ENCODE data around the gene BET1L. TPM values are rescaled to one million over a fixed set of nuclear protein-coding genes. Genes with fewer than 3 reads are reported as not detected.

Gene BET1L
- total and polyA plus RNA-seq, 4 donors: 7.6 to 32.6 (median 23.4) TPM

DNA sequence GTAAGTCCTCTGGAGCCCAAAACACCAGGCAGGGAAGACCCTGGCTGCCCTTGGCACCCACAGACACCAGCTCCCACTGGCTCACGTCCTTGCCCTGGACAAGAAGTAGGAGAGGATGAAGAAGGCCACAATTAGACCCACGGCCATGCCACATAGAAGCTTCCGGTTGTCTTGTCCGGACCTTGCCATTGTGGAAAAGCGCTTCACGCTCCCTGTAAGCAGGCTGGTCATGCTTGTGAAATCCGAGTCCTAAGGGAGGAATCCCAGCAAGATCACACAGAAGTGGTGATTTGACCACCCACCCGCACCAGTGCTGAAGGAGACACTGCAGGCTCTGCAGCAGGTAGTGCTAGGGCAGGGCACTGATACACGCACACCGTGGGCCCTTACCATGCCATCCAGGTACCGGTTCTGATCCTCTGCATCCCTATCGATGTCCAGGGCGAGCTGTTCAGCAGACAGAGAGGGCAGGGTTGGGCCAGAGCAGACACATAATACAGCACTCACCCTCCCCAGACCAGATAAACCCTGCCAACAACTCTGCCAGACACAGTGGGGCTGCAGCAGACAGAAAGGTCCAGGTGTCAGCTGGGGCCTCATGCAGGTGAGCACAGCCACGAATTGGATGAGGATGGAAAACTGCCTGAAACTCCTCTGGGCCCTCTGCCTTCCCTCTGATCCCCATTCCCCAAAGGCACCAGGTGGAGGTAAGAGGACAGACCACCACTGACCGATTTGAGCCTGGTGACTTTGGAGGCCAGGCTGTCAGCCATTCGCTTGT is 1.8 kb downstream of the BET1L start:
- H3K9ac ChIP-seq (ENCODE audit: low read depth in 1 of 2, low read length in 2 of 2): no peak overlapping the region
- TF ChIP-seq, protein P1, sequence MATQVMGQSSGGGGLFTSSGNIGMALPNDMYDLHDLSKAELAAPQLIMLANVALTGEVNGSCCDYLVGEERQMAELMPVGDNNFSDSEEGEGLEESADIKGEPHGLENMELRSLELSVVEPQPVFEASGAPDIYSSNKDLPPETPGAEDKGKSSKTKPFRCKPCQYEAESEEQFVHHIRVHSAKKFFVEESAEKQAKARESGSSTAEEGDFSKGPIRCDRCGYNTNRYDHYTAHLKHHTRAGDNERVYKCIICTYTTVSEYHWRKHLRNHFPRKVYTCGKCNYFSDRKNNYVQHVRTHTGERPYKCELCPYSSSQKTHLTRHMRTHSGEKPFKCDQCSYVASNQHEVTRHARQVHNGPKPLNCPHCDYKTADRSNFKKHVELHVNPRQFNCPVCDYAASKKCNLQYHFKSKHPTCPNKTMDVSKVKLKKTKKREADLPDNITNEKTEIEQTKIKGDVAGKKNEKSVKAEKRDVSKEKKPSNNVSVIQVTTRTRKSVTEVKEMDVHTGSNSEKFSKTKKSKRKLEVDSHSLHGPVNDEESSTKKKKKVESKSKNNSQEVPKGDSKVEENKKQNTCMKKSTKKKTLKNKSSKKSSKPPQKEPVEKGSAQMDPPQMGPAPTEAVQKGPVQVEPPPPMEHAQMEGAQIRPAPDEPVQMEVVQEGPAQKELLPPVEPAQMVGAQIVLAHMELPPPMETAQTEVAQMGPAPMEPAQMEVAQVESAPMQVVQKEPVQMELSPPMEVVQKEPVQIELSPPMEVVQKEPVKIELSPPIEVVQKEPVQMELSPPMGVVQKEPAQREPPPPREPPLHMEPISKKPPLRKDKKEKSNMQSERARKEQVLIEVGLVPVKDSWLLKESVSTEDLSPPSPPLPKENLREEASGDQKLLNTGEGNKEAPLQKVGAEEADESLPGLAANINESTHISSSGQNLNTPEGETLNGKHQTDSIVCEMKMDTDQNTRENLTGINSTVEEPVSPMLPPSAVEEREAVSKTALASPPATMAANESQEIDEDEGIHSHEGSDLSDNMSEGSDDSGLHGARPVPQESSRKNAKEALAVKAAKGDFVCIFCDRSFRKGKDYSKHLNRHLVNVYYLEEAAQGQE (IDR thresholded peaks at IDR 0.05): no peak
- 93% methylated on average over 16 of the region's 16 CpGs for WGBS
- H3K27ac ChIP-seq (ENCODE audit: low read depth in 1 of 2, low read length in 2 of 2): no peak overlapping the region
- peaks cover 8 to 38% (median 27%) of the 10 kb centered on the region in 4 donors for H3K4me1 ChIP-seq (ENCODE audit: control insufficient read depth in 4 of 4, insufficient read depth in 4 of 4, low read length in 3 of 4)
- no peaks in the 10 kb centered on the region for H3K27me3 ChIP-seq (ENCODE audit: control insufficient read depth in 4 of 4, insufficient read depth in 4 of 4, low read length in 3 of 4)
- no peak overlapping the region for H3K4me3 ChIP-seq (ENCODE audit: low read depth in 1 of 3, low read length in 3 of 3)
- H3K9me3 ChIP-seq (ENCODE audit: control insufficient read depth in 4 of 4, low read length in 3 of 4): no peaks in the 10 kb centered on the region
- no peak for DNase-seq (ENCODE audit: low spot score)
- H3K36me3 ChIP-seq (ENCODE audit: control insufficient read depth in 4 of 4, insufficient read depth in 3 of 4, low read depth in 1 of 4, low read length in 3 of 4): peaks cover 5 to 30% (median 14%) of the 10 kb centered on the region in 4 donors

DNA sequence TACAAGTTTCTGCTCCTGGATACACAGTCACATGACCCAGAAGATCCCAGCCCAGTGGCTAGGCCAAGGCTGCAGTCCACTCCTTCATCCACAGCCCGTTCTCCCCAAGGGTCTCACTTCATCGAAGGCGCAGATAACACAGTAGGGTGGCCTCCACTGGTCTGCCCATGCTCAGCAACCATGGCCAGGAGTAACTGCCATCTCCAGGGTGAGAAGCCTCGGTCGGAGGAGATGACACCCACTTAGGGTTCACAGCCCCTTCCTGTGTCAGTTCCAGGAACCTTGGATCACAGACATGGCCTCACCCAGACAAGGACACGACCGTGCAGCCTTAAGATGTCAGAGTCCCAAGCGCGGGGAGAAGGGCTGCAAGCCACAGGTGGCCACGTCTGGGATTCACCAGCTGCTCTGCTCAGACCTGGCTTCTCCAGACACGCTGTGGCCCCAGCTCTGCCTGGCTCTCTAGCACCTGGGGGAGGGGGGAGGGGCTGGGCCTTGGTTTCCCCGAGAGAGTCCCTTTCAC is 2.6 kb downstream of the BET1L start:
- H3K4me1 ChIP-seq (ENCODE audit: control insufficient read depth in 4 of 4, insufficient read depth in 4 of 4, low read length in 3 of 4): peaks cover 8 to 30% (median 20%) of the 10 kb centered on the region in 4 donors
- H3K4me3 ChIP-seq (ENCODE audit: low read depth in 1 of 3, low read length in 3 of 3): no peak overlapping the region
- no peaks in the 10 kb centered on the region for H3K9me3 ChIP-seq (ENCODE audit: control insufficient read depth in 4 of 4, low read length in 3 of 4)
- H3K27me3 ChIP-seq (ENCODE audit: control insufficient read depth in 4 of 4, insufficient read depth in 4 of 4, low read length in 3 of 4): no peaks in the 10 kb centered on the region
- H3K27ac ChIP-seq (ENCODE audit: low read depth in 1 of 2, low read length in 2 of 2): no peak overlapping the region
- DNase-seq (ENCODE audit: low spot score): no peak
- WGBS: 93% methylated on average over 12 of the region's 12 CpGs
- TF ChIP-seq TAF1 (conservative IDR thresholded peaks at IDR 0.05) (no peak), ZBTB33 (IDR thresholded peaks at IDR 0.05) (no peak), NR2F2 (IDR thresholded peaks at IDR 0.05) (no peak), MAX (IDR thresholded peaks at IDR 0.05) (no peak), FOXA1 (IDR thresholded peaks at IDR 0.05) (no peak)
- TF ChIP-seq, protein P1 (IDR thresholded peaks at IDR 0.05): no peak
- peaks cover 5 to 28% (median 9%) of the 10 kb centered on the region in 4 donors for H3K36me3 ChIP-seq (ENCODE audit: control insufficient read depth in 4 of 4, insufficient read depth in 3 of 4, low read depth in 1 of 4, low read length in 3 of 4)
- H3K9ac ChIP-seq (ENCODE audit: low read depth in 1 of 2, low read length in 2 of 2): no peak overlapping the region
